ENCODE measurements around the gene OPA1.

OPA1 gene

DNA sequence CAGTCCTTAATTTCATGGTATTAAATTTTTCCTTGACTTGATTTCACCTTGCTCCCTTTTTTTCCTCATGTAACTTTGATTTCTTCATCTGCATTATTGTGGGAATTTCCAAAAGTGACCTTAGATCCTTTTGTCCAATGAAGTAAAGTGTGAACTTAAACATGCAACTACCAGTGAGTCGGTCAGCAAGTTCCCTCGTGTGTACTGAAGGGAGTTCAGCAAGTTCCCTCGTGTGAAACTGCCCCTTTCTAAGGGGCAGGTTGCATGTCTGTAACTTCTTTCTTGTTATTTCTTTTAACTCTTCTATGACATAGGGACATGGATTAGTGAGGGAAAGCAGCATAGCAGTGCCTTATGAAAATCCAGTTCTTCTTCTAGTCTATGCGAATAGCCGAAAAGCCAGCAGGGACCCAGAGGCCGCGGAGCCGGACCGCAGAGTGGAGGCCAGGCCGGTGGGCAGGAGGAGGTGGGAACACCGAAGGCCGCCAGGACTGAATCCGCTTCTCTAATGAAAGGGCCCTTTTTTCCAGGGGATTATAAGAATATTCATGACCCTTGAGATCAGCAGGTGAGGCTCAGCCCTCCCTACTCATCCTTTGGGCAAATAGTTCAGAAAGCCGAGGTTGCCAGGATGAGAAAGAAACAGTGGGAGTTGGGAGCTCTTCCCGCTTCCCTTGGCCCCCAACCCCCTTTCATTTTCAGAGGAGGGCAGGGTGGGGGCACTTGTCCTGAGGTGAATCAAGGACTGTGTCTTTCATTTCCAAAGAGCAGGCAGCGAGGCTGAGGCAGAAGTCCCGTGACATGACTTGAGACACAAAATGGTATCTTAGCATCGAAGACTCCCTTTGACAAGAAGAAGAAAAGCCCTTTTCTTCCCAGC is 117.5 kb downstream of the OPA1 start:
- DNase-seq (ENCODE audit: low read depth), result no peak

DNA sequence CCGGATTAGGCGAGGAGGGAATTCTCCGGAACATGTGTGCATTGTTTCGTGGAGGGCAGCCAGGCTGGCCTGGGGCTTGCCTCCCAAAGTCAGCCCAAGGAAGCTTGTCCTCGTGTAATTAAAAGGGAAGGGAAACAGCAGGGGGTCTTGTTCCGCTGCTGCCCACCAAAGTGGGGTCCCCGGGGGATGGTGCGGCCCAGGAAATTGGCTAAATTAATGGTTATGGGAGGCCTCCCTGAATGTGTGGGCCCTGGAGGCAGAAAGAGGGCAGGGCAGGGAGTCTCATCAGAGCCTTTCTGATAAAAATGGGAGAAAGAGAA is 118.1 kb downstream of the OPA1 start:
- DNase-seq (ENCODE audit: low read depth), result no peak

DNA sequence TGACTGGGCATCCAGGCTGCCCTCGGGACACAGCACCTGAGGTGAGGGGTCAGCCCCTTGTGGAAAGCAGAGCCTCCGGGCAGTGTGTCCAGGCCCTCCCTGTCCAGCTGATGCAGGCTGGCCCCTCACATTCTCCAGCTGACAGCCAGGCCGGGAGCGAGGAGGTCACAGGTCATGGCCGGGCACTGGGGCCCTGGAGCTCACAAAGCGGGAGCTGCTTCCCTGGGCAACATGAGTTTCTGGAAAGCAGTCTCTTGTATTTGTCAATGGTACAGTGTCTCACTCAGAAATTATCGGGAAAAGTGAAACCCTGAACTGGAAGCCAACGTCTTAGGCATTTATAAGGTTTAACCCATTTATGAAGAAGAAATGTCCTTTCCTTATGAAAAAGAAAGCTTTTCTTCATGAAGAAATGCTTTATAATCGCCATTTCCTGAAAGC is 118.5 kb downstream of the OPA1 start:
- DNase-seq (ENCODE audit: low read depth), result no peak

DNA sequence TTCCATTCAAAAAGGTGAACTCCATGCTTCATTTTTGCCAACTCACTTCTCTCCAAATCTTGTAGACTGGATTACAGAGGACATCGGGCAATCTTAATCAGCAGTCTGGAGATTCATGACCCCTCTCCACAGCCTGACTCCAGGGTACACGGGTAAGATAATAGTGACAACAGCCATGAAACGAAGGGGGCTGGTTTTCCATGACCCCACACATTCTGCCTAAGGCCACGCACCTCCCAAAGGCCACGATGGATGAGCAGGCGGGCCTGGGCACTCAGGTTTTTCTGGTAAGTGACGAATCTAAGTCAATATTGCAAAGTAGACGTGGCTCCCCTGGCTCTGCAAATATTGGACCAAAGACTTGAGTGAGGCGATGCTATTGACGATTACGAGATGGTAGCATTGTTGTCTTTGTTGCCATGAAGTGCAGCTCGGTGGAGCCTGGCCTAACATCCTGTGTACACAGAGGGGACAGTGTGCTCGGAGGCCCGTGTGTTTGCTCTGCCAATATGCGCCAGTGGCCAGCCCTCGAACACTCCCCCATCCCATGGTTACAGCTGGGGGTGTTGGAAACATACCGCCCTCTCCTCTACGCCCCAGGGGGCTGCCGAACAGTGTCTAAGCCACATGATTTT is 119.1 kb downstream of the OPA1 start:
- no peak for DNase-seq (ENCODE audit: low read depth)

DNA sequence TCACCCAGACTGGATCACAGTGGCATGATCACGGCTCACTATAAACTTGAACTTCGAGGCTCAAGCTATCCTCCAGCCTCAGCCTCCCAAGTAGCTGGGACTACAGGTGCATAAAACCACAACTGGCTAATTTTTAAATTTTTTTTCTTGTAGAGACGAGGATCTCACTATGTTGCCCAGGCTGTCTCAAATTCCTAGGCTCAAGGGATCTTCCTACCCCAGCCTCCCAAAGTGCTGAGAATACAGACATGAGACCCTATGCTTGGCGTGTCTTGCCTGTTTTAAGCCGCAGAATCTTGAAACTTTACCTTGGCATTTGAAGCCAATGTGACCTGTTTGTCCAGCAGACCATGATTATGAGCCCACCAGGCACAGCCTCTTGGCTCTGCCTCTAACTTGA is 119.9 kb downstream of the OPA1 start:
- no peak for DNase-seq (ENCODE audit: low read depth)

GRCh38 chr3:193714523-193715137 is 121.6 kb downstream of the OPA1 start:
- no peak for DNase-seq (ENCODE audit: low read depth)

GRCh38 chr3:193716150-193716549 is 123.1 kb downstream of the OPA1 start:
- no peak for DNase-seq (ENCODE audit: low read depth)

GRCh38 chr3:193719735-193720134 is 126.7 kb downstream of the OPA1 start:
- DNase-seq (ENCODE audit: low read depth), result no peak

DNA sequence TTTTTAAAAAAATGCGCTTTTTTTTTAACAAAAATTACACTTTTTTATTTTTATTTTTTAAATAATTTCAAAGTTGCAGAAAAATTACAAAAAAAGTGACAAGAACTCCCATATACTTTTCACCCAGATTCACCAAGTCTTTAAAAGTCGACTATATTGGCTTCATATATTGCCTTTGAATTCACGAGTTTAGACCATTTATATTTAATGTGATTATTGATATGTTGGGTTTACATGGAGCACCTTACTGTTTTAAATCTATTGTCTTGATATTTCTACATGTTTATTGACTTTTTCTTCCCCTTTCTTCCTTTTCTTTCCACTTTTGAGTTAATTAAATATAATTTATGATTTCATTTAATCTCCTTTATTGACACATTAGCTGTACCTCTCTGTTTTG is 127.2 kb downstream of the OPA1 start:
- DNase-seq (ENCODE audit: low read depth), result no peak

- DNase-seq (ENCODE audit: low read depth), result no peak
These were observed 129.6 kb downstream of the OPA1 start for GRCh38 chr3:193722566-193722965.

DNA sequence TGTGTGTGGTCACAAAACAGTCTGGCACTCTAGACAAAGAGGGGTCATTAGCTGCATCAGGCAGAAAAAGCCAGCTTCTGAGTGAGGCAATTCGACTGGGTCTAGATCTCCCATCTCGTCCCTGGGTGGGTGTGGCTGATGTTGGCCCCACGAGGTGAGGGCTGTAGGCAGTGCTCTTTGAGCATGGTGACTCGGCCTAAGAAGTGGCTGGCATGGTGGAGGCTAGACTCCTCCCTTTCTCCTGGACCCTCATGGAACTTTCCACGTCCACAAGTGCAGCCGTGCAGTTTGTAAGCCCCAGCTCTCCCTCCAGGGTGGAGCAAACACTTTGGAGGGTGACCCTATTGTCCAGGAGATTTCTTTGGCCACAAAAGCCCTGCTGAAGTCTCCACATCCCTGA is 134.1 kb downstream of the OPA1 start:
- no peak for DNase-seq (ENCODE audit: low read depth)

DNA sequence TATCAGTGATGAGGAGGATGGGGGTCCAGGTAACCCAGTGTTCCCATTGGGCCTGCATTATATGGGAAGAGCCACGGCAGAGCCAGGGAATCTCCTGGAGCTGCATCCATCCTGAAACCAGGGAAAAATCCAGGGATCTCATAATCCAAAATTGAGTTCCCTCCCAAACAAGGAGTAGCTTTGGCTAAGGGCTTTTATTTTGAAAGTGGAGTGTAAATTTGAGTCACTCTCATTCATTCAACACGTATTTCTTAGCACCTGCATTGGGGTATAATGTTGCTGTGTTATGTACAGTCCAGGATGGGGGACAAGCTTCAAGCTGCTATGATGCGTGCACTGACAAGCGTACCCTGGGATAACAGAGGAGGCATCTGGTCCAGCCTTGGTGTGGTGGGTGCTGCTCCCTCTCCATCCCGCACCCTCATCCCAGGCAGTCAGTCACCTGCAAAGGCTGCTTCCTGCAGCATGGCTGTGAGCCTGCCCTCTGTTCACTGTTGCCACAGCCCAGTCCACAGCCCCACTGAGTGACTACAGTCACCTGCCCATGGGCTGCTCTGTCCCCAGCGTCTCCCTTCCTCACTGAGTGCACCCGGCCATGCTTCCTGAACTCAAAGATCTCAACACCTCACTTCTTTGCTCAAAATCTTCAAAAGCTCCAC is 135.6 kb downstream of the OPA1 start:
- DNase-seq (ENCODE audit: low read depth), result no peak

GRCh38 chr3:193729088-193729465 is 136.1 kb downstream of the OPA1 start:
- no peak for DNase-seq (ENCODE audit: low read depth)

GRCh38 chr3:193729601-193730000 is 136.6 kb downstream of the OPA1 start:
- DNase-seq (ENCODE audit: low read depth), result no peak

DNA sequence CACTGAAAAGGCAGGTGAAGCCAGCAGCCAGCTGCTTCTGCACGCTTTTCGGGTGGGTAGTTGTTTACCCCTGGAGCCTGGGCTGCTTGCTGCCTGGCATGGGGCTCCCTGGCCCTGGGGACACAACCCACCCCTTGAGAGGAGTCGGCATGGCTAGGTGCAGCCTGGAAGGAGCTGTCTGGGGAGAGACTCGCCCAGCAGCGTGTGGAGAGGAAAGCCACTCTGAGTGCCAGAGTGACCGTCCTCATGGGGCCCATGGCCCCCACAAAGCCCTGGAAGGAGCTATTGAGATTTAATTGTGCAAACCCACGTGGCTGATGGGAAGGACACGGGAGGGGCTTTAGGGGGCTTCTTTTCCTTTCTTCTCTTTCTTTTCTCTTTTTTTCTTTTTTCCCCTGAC is 137.5 kb downstream of the OPA1 start:
- DNase-seq (ENCODE audit: low read depth), result no peak

- DNase-seq (ENCODE audit: low read depth), result no peak
These were observed 138.0 kb downstream of the OPA1 start for GRCh38 chr3:193730976-193731375.

DNA sequence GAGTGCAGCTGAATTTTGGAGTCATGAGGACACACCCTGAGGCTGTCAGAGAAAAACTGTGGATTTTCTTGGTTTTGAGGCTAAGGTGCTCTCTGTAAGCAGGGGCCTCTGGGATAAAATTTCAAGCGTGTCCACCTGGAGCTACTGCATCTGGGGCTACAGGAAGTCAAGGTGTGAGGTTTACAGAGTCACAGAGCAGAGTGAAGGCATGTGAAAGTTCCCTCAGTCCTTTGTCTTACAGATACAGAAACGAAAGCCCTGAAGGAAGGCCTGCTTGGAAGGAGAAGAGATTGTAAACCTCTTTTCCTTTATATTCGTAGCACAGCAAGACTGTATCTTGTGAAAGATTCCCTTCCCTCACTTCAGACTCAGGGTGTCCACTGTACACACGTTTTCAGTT is 138.6 kb downstream of the OPA1 start:
- no peak for DNase-seq (ENCODE audit: low read depth)

DNA sequence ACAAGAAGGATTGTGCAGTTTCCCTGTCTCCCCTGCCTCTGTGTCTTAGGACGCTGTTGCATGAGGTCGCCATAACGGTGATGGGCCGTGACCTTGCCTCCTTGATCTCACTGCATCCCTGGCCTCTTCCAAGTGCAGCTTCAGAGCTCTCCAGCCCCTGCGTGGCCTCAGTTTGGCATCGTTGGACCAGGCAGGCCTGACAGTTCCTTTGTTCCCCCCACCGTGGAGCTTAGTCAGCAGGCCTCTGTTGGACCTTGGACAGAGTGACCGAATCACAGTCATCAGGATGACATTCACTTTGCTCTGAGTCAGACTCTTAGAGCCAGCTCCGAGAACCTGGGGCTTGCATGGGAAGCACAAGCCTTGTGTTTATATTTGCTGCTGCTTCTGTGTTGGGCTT is 139.4 kb downstream of the OPA1 start:
- peak; percentile 52 for DNase-seq (ENCODE audit: low read depth)

- DNase-seq (ENCODE audit: low read depth), result no peak
These were observed 139.8 kb downstream of the OPA1 start for GRCh38 chr3:193732827-193733226.

GRCh38 chr3:193734737-193735366 is 141.8 kb downstream of the OPA1 start:
- DNase-seq (ENCODE audit: low read depth), result no peak

- no peak for DNase-seq (ENCODE audit: low read depth)
These were observed 142.8 kb downstream of the OPA1 start for GRCh38 chr3:193735850-193736249.

DNA sequence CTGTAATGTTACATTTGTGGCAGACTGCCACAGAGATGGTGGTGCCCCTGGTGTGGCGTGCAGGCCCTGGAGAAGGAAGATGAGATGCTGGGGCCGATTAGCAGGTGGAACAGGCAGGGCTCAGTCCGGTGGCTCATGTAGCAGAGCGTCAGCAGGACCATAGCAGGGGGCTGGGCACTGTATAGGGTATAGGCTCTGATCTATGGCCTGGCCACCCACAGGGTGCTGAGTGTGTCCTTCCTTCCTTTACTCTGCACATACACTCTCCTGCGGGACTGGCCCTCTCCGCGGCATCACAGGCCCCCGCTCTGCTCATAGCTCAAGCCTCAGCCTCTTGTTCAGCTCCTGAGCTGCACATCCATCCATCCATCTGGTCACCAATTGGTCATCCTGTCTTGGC is 143.6 kb downstream of the OPA1 start:
- no peak for DNase-seq (ENCODE audit: low read depth)

Data from non-pigmented ciliary epithelial cell (primary cell).